Measurements from ENCODE around the gene PARP3.

GRCh38 chr3:51975852-51976549, 33.8 kb downstream of the PARP3 start:
- TF ChIP-seq POLR2A (IDR thresholded peaks at IDR 0.05) = no peak
- TF ChIP-seq, protein P1, sequence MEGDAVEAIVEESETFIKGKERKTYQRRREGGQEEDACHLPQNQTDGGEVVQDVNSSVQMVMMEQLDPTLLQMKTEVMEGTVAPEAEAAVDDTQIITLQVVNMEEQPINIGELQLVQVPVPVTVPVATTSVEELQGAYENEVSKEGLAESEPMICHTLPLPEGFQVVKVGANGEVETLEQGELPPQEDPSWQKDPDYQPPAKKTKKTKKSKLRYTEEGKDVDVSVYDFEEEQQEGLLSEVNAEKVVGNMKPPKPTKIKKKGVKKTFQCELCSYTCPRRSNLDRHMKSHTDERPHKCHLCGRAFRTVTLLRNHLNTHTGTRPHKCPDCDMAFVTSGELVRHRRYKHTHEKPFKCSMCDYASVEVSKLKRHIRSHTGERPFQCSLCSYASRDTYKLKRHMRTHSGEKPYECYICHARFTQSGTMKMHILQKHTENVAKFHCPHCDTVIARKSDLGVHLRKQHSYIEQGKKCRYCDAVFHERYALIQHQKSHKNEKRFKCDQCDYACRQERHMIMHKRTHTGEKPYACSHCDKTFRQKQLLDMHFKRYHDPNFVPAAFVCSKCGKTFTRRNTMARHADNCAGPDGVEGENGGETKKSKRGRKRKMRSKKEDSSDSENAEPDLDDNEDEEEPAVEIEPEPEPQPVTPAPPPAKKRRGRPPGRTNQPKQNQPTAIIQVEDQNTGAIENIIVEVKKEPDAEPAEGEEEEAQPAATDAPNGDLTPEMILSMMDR (IDR thresholded peaks at IDR 0.05) = no peak

Data from thyroid gland (tissue), 4 donors.